Measurements from ENCODE around the gene CEACAM8. TPM values are rescaled to one million over a fixed set of nuclear protein-coding genes. Genes with fewer than 3 reads are reported as not detected.
"Not testable (repeated sequence)": the region's sequence is repeated elsewhere in the genome, so short reads cannot be mapped to it uniquely, and the experiment has no call there.

Gene CEACAM8
- polyA plus RNA-seq, 4 donors, result 0.04 TPM; not detected in 3

GRCh38 chr19:42626181-42626580, 31.5 kb upstream of the CEACAM8 start:
- Histone ChIP-seq H3K4me1 (ENCODE audit: control insufficient read depth in 3 of 3, insufficient read depth in 2 of 3, low read depth in 1 of 3, low read length in 2 of 3) (no peaks in the 10 kb centered on the region), H3K27ac (ENCODE audit: low read depth in 1 of 3, low read length in 2 of 3) (no peak overlapping the region), H3K27me3 (ENCODE audit: control insufficient read depth in 3 of 3, insufficient read depth in 3 of 3, low read length in 3 of 3) (no peaks in the 10 kb centered on the region), H3K4me3 (ENCODE audit: low read depth in 1 of 3, low read length in 3 of 3) (no peak overlapping the region), H3K36me3 (ENCODE audit: control insufficient read depth in 3 of 3, insufficient read depth in 2 of 3, low read depth in 1 of 3, low read length in 3 of 3) (no peaks in the 10 kb centered on the region), H3K9me3 (ENCODE audit: control insufficient read depth in 2 of 2, insufficient read depth in 1 of 2, low read depth in 1 of 2, low read length in 1 of 2) (no peaks in the 10 kb centered on the region)
- DNase-seq (no peak), FAIRE-seq (no peak)
- WGBS, 3 donors, result 78 to 95% (median 87%) methylated on average over 2 of the region's 2 CpGs

- H3K4me1 ChIP-seq (ENCODE audit: control insufficient read depth in 3 of 3, insufficient read depth in 2 of 3, low read depth in 1 of 3, low read length in 2 of 3), result no peaks in the 10 kb centered on the region
- no peaks in the 10 kb centered on the region for H3K9me3 ChIP-seq (ENCODE audit: control insufficient read depth in 2 of 2, insufficient read depth in 1 of 2, low read depth in 1 of 2, low read length in 1 of 2)
- no peak overlapping the region for H3K27ac ChIP-seq (ENCODE audit: low read depth in 1 of 3, low read length in 2 of 3)
- H3K4me3 ChIP-seq (ENCODE audit: low read depth in 1 of 3, low read length in 3 of 3), result no peak overlapping the region
- 67 to 83% (median 72%) methylated on average over 1 of the region's 1 CpG for WGBS, 3 donors
- FAIRE-seq (no peak), DNase-seq (no peak)
- H3K27me3 ChIP-seq (ENCODE audit: control insufficient read depth in 3 of 3, insufficient read depth in 3 of 3, low read length in 3 of 3), result no peaks in the 10 kb centered on the region
- H3K36me3 ChIP-seq (ENCODE audit: control insufficient read depth in 3 of 3, insufficient read depth in 2 of 3, low read depth in 1 of 3, low read length in 3 of 3), result no peaks in the 10 kb centered on the region
These were observed 24.5 kb upstream of the CEACAM8 start for GRCh38 chr19:42619271-42619670.

- H3K36me3 ChIP-seq (ENCODE audit: control insufficient read depth in 3 of 3, insufficient read depth in 2 of 3, low read depth in 1 of 3, low read length in 3 of 3), result no peaks in the 10 kb centered on the region
- no peaks in the 10 kb centered on the region for H3K9me3 ChIP-seq (ENCODE audit: control insufficient read depth in 2 of 2, insufficient read depth in 1 of 2, low read depth in 1 of 2, low read length in 1 of 2)
- no peaks in the 10 kb centered on the region for H3K27me3 ChIP-seq (ENCODE audit: control insufficient read depth in 3 of 3, insufficient read depth in 3 of 3, low read length in 3 of 3)
- no peak for DNase-seq
- no peaks in the 10 kb centered on the region for H3K4me1 ChIP-seq (ENCODE audit: control insufficient read depth in 3 of 3, insufficient read depth in 2 of 3, low read depth in 1 of 3, low read length in 2 of 3)
- no peak overlapping the region for H3K4me3 ChIP-seq (ENCODE audit: low read depth in 1 of 3, low read length in 3 of 3)
- WGBS, 3 donors, result 70 to 80% (median 71%) methylated on average over 5 of the region's 5 CpGs
- FAIRE-seq, result no peak
- H3K27ac ChIP-seq (ENCODE audit: low read depth in 1 of 3, low read length in 2 of 3), result no peak overlapping the region
These were observed 18.9 kb upstream of the CEACAM8 start for GRCh38 chr19:42613666-42614065.

GRCh38 chr19:42610401-42610915, 15.7 kb upstream of the CEACAM8 start:
- not testable (repeated sequence) for H3K36me3 ChIP-seq (ENCODE audit: control insufficient read depth in 3 of 3, insufficient read depth in 2 of 3, low read depth in 1 of 3, low read length in 3 of 3); H3K9me3 ChIP-seq (ENCODE audit: control insufficient read depth in 2 of 2, insufficient read depth in 1 of 2, low read depth in 1 of 2, low read length in 1 of 2); H3K27me3 ChIP-seq (ENCODE audit: control insufficient read depth in 3 of 3, insufficient read depth in 3 of 3, low read length in 3 of 3); H3K4me3 ChIP-seq (ENCODE audit: low read depth in 1 of 3, low read length in 3 of 3); H3K4me1 ChIP-seq (ENCODE audit: control insufficient read depth in 3 of 3, insufficient read depth in 2 of 3, low read depth in 1 of 3, low read length in 2 of 3); DNase-seq; H3K27ac ChIP-seq (ENCODE audit: low read depth in 1 of 3, low read length in 2 of 3); FAIRE-seq
- WGBS, 3 donors, result 94 to 95% (median 94%) methylated on average over 18 to 33 of the region's 33 CpGs

- no peak for FAIRE-seq
- peak; percentile 40 to 47 for DNase-seq
- Histone ChIP-seq H3K9me3 (ENCODE audit: control insufficient read depth in 2 of 2, insufficient read depth in 1 of 2, low read depth in 1 of 2, low read length in 1 of 2) (no peaks in the 10 kb centered on the region), H3K4me1 (ENCODE audit: control insufficient read depth in 3 of 3, insufficient read depth in 2 of 3, low read depth in 1 of 3, low read length in 2 of 3) (no peaks in the 10 kb centered on the region), H3K36me3 (ENCODE audit: control insufficient read depth in 3 of 3, insufficient read depth in 2 of 3, low read depth in 1 of 3, low read length in 3 of 3) (no peaks in the 10 kb centered on the region), H3K27ac (ENCODE audit: low read depth in 1 of 3, low read length in 2 of 3) (no peak overlapping the region), H3K27me3 (ENCODE audit: control insufficient read depth in 3 of 3, insufficient read depth in 3 of 3, low read length in 3 of 3) (peaks cover 0 to under 1% (median 0%) of the 10 kb centered on the region in 3 donors), H3K4me3 (ENCODE audit: low read depth in 1 of 3, low read length in 3 of 3) (no peak overlapping the region)
- WGBS, 3 donors, result 36 to 38% (median 37%) methylated on average over 14 of the region's 14 CpGs
These were observed 12.1 kb upstream of the CEACAM8 start for GRCh38 chr19:42606660-42607351.

- FAIRE-seq (no peak), DNase-seq (peak in 1 of 2 donors; percentile 41)
- H3K4me3 ChIP-seq (ENCODE audit: low read depth in 1 of 3, low read length in 3 of 3), result no peak overlapping the region
- H3K27me3 ChIP-seq (ENCODE audit: control insufficient read depth in 3 of 3, insufficient read depth in 3 of 3, low read length in 3 of 3), result peaks cover 0 to 3% (median 0%) of the 10 kb centered on the region in 3 donors
- WGBS, 3 donors, result 27 to 36% (median 31%) methylated on average over 5 of the region's 5 CpGs
- H3K4me1 ChIP-seq (ENCODE audit: control insufficient read depth in 3 of 3, insufficient read depth in 2 of 3, low read depth in 1 of 3, low read length in 2 of 3), result no peaks in the 10 kb centered on the region
- H3K27ac ChIP-seq (ENCODE audit: low read depth in 1 of 3, low read length in 2 of 3), result no peak overlapping the region
- H3K9me3 ChIP-seq (ENCODE audit: control insufficient read depth in 2 of 2, insufficient read depth in 1 of 2, low read depth in 1 of 2, low read length in 1 of 2), result no peaks in the 10 kb centered on the region
- H3K36me3 ChIP-seq (ENCODE audit: control insufficient read depth in 3 of 3, insufficient read depth in 2 of 3, low read depth in 1 of 3, low read length in 3 of 3), result no peaks in the 10 kb centered on the region
These were observed 7.2 kb upstream of the CEACAM8 start for GRCh38 chr19:42601811-42602443.

GRCh38 chr19:42596391-42597072, 1.8 kb upstream of the CEACAM8 start:
- H3K4me3 ChIP-seq (ENCODE audit: low read depth in 1 of 3, low read length in 3 of 3), result no peak overlapping the region
- H3K36me3 ChIP-seq (ENCODE audit: control insufficient read depth in 3 of 3, insufficient read depth in 2 of 3, low read depth in 1 of 3, low read length in 3 of 3), result no peaks in the 10 kb centered on the region
- peak; percentile 27 to 43 for DNase-seq
- WGBS, 3 donors, result 15 to 16% (median 16%) methylated on average over 16 of the region's 16 CpGs
- no peaks in the 10 kb centered on the region for H3K9me3 ChIP-seq (ENCODE audit: control insufficient read depth in 2 of 2, insufficient read depth in 1 of 2, low read depth in 1 of 2, low read length in 1 of 2)
- FAIRE-seq, result no peak
- H3K4me1 ChIP-seq (ENCODE audit: control insufficient read depth in 3 of 3, insufficient read depth in 2 of 3, low read depth in 1 of 3, low read length in 2 of 3), result no peaks in the 10 kb centered on the region
- H3K27me3 ChIP-seq (ENCODE audit: control insufficient read depth in 3 of 3, insufficient read depth in 3 of 3, low read length in 3 of 3), result peaks cover 0 to 3% (median under 1%) of the 10 kb centered on the region in 3 donors
- H3K27ac ChIP-seq (ENCODE audit: low read depth in 1 of 3, low read length in 2 of 3), result no peak overlapping the region

GRCh38 chr19:42595550-42596172, 937 bp upstream of the CEACAM8 start:
- no peaks in the 10 kb centered on the region for H3K9me3 ChIP-seq (ENCODE audit: control insufficient read depth in 2 of 2, insufficient read depth in 1 of 2, low read depth in 1 of 2, low read length in 1 of 2)
- H3K4me1 ChIP-seq (ENCODE audit: control insufficient read depth in 3 of 3, insufficient read depth in 2 of 3, low read depth in 1 of 3, low read length in 2 of 3), result no peaks in the 10 kb centered on the region
- WGBS, 3 donors, result 63 to 77% (median 63%) methylated on average over 11 of the region's 11 CpGs
- peaks cover 0 to 3% (median 0%) of the 10 kb centered on the region in 3 donors for H3K27me3 ChIP-seq (ENCODE audit: control insufficient read depth in 3 of 3, insufficient read depth in 3 of 3, low read length in 3 of 3)
- DNase-seq, result no peak
- no peak overlapping the region for H3K4me3 ChIP-seq (ENCODE audit: low read depth in 1 of 3, low read length in 3 of 3)
- no peak overlapping the region for H3K27ac ChIP-seq (ENCODE audit: low read depth in 1 of 3, low read length in 2 of 3)
- no peak for FAIRE-seq
- no peaks in the 10 kb centered on the region for H3K36me3 ChIP-seq (ENCODE audit: control insufficient read depth in 3 of 3, insufficient read depth in 2 of 3, low read depth in 1 of 3, low read length in 3 of 3)
